Sigmoid colon (tissue), 4 donors: ENCODE results near the gene ARID3B.

Experiments used
- CTCF ChIP-seq, 4 experiments: fragments of 450-650 bp in 3 of 4; fragments of 200-600 bp in 1 of 4; IDR thresholded peaks; one replicate each; pipeline ENCODE4 v1.5.1; 2016 to 2019; ENCODE audit warnings: antibody characterized with exemption in 4 of 4, mild to moderate bottlenecking in 3 of 4, moderate library complexity in 2 of 4
- EP300 ChIP-seq, 4 donors: sonication (generic); formaldehyde crosslinking; IDR thresholded peaks; one replicate each; pipeline ENCODE4 v1.6.1; 2017; ENCODE audit warnings: antibody characterized with exemption in 4 of 4
- POLR2A ChIP-seq, 2 donors: fragments of 450-650 bp; IDR thresholded peaks; one replicate each; pipeline ENCODE4 v1.6.1; 2016; ENCODE audit warnings: antibody characterized with exemption in 2 of 2, mild to moderate bottlenecking in 2 of 2, moderate library complexity in 2 of 2
- POLR2AphosphoS5 ChIP-seq, 4 donors: sonication (generic); formaldehyde crosslinking; IDR thresholded peaks; one replicate each; pipeline ENCODE4 v1.6.1; 2017; ENCODE audit warnings: antibody characterized with exemption in 4 of 4

- TF ChIP-seq CTCF (IDR thresholded peaks at IDR 0.05) (no peak), EP300 (IDR thresholded peaks at IDR 0.05) (no peak), POLR2AphosphoS5 (IDR thresholded peaks at IDR 0.05) (no peak), POLR2A (IDR thresholded peaks at IDR 0.05) (no peak)
Observed at GRCh38 chr15:74580538-74581350, 39.7 kb downstream of the ARID3B start.
